GM10266 (cell line): ENCODE data around the gene AIRE.

ENCODE experiments used
- DNase-seq: peaks from one replicate; pipeline ENCODE4 v3.0.0; 2012; ENCODE audit errors: extremely low spot score
- CTCF ChIP-seq: IDR thresholded peaks from 2 replicates; pipeline ENCODE4 v1.5.1; 2012; ENCODE audit warnings: mild to moderate bottlenecking, low read depth; ENCODE audit not compliant: control insufficient read depth, insufficient read depth; ENCODE audit errors: missing control alignments

AIRE gene

GRCh38 chr21:44330698-44331097 lies 45.0 kb downstream of the AIRE start:
- no peak for TF ChIP-seq CTCF
- DNase-seq: no peak

- DNase-seq: no peak
- TF ChIP-seq CTCF: no peak
Measured at GRCh38 chr21:44331209-44331608, 45.5 kb downstream of the AIRE start.

GRCh38 chr21:44331650-44332307 lies 46.1 kb downstream of the AIRE start:
- no peak for TF ChIP-seq CTCF
- DNase-seq: no peak

GRCh38 chr21:44332383-44332782 lies 46.7 kb downstream of the AIRE start:
- no peak for DNase-seq
- TF ChIP-seq CTCF: no peak

GRCh38 chr21:44332965-44333364 lies 47.3 kb downstream of the AIRE start:
- no peak for DNase-seq
- TF ChIP-seq CTCF: no peak

GRCh38 chr21:44333509-44334328 lies 48.0 kb downstream of the AIRE start:
- DNase-seq: no peak

More at GRCh38 chr21:44333509-44334328, 48.0 kb downstream of the AIRE start:
- no peak for TF ChIP-seq CTCF
